Nucleus accumbens (tissue), 56 donors: ENCODE results near the gene KIAA0232.
"Not testable (repeated sequence)": the region's sequence is repeated elsewhere in the genome, so short reads cannot be mapped to it uniquely, and the experiment has no call there.

ENCODE experiments used
- DNase-seq, 56 donors: peaks; one replicate each; lab custom pipeline; 2025; lab: John Stamatoyannopoulos, UW

Gene KIAA0232

DNA sequence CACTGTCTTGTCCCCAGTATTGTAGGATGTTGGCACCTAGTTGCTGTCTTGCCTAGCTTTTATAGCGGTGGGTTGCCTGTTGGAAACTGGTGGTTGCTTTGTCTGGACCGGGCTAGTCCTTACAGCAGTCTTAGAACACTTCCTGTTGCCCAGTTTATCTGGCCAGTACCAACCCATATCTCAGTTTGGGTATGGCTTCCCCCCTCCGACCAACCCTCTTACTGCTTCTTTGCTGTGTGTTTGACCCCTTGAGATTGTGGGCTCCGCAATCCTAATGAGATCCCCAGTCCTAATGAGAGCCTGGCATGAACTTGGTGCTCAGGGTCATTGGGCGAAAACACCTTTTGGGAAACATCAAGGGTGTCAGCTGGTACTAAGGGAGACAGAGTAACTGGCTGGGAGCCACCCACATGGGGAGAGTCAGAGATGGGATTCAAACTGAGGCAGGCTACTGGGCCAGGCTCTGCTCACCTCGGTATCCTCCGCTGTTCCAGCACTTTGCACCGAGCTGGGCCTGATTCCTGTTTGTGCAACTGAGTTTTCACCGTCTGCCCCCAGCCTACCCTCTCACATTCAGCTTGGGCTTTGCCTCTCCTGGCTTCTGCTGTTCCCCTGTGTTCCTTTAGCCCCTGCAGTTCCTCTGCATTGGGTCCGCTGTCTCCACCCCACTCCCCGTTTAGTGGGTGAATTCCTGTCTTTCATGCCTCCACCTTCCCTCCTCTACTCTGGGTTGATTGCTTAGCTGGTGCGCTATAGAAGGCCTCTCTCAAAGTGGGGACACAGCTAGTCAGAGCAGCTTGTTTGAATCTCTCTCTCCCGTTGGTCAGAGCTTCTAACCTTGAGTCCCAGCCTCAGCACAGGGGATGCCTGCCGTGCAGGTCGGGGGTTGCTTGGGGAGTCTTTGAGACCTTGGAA lies 128.7 kb downstream of the KIAA0232 start:
- DNase-seq, result no peak

GRCh38 chr4:6911917-6912316 lies 129.4 kb downstream of the KIAA0232 start:
- not testable (repeated sequence) for DNase-seq

GRCh38 chr4:6912441-6912840 lies 129.9 kb downstream of the KIAA0232 start:
- DNase-seq, result peak in 2 of 56 donors; percentile 17 to 24

GRCh38 chr4:6913350-6913905 lies 130.9 kb downstream of the KIAA0232 start:
- DNase-seq, result no peak

DNA sequence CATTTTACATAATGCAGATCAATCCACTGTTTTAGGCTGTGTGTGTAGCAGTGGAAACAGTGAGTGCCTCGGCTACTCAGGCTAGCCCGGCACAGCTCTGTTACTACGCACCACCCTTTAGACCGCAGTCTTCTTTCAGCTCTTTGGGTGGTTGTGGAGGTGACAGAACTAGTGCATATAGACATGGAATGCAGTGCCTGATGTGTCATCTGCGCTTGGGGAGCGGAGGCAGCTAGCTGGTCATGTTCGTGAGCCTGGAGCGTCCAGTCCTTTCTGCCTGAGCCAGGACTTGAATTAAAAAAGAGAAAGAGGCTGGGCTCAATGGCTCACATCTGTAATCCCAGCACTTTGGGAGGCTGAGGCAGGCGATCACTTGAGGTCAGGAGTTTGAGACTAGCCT lies 131.9 kb downstream of the KIAA0232 start:
- DNase-seq, result no peak

GRCh38 chr4:6915041-6916005 lies 132.8 kb downstream of the KIAA0232 start:
- DNase-seq, result no peak

DNA sequence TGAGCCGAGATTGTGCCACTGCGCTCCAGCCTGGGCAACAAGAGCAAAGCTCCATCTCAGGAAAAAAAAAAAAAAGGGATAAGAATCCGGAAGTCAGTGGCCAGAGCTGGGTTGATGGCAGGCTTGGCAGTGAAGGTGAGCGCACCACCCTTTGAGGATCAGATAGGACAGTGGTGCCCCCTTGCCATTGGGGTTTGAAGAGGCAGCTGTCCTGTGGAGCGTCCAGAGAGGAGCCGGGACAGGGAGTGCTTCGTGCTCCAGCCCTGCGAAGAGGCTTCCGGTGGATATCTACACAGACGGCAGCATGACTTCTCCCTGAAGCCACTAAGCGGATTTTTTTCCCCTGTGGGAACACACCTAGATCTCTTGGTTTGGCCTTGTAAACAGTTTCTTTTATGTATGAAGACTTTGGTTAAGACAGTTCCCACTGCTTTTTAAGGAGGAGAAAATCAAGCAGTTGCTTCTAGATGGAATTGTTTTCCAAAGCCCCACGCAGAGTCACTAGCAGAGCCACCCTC lies 133.6 kb downstream of the KIAA0232 start:
- no peak for DNase-seq

DNA sequence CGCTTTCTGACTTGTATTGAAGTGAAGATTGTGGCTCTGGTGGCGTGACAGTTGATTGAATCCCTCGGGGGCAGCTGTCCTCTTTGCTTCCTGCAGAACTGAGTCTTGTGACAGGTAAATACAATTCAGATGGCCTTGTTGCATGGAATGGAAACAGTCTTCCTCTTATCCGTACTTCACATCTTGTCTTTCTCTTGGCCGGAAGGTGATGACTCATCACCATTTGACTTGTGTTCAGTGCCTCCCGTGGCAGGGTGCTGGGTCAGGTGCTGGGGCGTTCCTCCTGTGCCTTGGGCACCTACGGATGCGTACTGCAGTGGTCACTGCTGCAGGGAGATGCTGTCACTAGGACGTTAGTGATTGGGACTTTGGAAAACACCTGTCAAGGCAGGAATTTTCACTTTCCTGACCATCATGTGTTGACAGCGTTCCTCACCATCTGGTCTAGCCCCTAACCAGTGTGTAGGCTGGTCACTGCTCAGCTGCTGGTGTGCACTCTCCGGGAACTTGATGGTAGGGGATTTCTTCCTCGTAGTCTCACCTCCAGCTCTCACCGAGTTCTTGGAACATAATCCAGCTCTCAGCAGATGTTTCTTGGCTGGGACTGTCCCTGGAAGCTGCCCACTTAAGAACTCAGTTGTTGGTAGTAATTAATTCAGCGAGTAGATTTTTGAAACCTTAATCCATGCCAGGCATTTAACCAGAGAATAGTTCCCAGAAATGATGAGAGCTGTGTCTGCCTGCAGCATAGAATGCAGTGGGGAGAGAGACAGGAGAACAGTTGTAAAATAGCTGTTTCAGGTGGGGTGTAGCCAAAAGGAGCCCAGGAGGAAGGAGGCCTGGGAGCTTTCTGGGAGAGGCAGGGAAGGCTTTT lies 134.3 kb downstream of the KIAA0232 start:
- DNase-seq, result peak in 2 of 56 donors; percentile 32 to 42

DNA sequence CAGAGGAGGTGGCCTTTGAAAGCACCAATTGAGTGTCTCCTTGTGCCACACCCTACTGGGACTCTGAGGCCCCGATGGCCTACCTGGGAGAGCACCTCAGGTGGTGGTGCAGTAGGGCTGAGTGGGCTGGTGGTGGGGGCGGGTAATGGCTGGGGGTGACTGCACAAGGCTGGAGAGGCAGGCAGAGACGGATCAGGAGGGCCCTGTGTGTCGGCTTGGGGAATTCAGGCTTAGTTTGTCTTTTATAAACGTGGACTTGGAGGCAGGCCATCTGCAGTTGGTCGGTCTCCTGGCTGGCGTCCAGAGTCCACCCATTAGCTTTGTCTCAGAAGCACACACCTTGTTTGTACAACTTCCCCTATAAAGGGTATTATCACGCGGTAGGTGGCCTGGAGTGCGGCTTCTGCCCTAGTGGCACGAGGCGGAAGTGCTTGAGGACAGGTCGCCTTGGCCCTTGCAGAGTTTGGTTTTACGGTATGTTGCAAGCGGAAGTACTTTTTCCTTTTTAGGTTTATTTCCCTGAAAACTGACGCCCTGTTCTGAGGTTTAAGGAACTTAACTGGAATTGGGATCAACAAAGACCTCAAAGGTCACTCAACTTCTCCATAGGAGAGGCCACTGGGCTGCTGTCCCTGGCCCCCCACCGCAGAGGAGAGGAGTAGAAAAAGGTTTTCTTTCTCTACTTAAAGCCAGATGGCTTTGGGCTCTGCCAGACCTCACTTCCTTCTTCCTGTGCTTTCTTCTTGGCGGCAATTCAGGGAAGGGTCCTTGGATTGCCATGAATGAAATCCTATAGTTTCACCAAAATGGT lies 135.1 kb downstream of the KIAA0232 start:
- peak in 6 of 56 donors; percentile 23 to 43 (median 38) for DNase-seq

- DNase-seq, result no peak
These were observed 135.8 kb downstream of the KIAA0232 start for GRCh38 chr4:6918338-6918737.

DNA sequence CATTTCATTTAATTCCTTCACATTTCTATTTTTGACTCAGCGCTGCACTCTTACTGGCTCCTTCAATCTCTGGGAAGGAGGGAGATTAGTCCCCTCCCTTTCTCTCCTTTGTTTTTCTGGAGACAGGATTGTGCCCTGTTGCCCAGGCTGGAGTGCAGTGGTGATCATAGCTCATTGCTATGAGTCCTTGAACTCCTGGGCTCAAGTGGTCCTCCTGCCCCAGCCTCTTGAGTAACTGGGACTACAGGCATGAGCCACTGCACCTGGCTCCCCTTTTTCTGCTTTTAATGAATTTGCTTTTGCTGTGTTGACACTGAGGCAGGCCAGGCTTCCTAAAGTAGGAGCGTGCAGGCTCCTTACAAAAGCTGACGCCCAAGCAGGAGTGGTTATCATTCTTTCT lies 137.6 kb downstream of the KIAA0232 start:
- DNase-seq, result no peak

DNA sequence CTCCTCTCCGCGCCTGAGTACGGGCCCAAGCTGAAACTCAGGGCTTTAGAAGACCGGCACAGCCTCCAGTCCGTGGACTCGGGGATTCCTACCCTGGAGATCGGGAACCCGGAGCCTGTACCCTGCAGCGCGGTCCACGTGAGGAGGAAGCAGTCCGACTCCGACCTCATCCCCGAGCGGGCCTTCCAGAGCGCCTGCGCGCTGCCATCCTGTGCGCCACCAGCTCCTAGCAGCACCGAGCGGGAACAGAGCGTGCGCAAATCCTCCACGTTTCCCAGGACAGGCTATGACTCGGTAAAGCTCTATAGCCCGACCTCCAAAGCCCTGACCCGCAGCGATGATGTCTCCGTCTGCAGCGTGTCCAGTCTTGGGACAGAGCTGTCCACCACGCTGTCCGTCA lies 141.0 kb downstream of the KIAA0232 start:
- no peak for DNase-seq

DNA sequence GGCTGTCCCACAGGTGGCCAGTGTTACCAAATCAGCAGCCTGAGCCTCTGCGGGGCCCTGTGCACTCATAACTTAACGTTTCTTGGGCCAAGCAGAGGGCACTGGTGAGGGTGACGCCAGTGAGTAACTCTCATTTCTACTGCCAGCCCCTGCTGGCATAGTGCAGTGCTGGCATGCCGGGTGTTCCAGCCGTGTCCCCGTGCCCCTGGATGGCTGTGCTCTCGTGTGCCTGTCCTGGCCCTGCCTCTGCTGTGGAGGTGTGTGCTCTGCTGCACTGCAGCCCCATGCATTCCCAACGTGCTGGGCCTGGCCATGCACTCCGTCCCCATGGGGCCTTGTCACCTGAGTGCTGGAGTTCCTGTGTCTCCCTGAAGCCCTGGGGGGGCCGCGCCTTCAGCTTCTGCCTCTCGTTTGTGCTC lies 141.8 kb downstream of the KIAA0232 start:
- no peak for DNase-seq

DNA sequence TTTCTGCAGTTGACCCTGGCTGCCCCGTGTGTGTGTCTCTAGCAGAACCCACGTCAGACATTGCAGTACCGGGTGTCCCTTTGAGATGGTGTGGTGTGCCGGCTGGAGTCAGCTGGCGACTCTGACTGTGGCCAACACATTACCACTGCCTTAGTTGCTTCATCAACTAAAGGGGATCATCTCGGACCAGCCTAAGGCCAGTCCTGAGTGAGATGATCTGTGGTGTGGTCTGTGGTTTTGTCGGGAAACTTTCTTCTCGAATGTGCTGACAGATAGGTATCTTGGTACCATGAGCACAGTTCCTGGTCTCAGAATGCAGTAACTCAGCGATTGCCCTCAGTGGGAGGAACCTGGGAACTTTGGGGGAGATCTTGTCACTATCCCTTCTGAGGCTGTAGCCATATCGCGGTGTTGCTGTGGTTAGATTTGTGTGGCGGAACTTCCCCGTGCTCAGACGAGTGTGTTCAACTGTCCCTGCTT lies 142.9 kb downstream of the KIAA0232 start:
- DNase-seq, result peak in 1 of 56 donors; percentile 43

DNA sequence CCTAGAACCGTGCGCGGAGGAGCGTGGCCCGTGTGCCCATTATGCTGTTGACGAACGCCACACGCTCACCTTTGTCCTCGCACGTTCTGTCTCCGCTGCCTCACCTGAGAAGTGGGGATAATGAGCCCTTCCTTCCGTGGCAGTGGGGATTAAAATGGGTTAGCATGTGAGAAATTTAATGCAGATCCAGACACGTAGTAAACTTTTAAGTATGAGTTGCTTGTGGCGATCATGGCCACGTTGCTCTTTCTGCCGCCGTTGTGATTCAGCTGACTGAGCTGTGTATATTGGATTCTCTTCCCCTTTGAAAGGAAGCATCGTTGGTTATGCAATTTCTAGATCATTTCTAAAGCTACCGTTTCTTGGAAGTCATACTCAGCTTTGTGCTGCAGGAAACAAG lies 143.6 kb downstream of the KIAA0232 start:
- DNase-seq, result no peak

DNA sequence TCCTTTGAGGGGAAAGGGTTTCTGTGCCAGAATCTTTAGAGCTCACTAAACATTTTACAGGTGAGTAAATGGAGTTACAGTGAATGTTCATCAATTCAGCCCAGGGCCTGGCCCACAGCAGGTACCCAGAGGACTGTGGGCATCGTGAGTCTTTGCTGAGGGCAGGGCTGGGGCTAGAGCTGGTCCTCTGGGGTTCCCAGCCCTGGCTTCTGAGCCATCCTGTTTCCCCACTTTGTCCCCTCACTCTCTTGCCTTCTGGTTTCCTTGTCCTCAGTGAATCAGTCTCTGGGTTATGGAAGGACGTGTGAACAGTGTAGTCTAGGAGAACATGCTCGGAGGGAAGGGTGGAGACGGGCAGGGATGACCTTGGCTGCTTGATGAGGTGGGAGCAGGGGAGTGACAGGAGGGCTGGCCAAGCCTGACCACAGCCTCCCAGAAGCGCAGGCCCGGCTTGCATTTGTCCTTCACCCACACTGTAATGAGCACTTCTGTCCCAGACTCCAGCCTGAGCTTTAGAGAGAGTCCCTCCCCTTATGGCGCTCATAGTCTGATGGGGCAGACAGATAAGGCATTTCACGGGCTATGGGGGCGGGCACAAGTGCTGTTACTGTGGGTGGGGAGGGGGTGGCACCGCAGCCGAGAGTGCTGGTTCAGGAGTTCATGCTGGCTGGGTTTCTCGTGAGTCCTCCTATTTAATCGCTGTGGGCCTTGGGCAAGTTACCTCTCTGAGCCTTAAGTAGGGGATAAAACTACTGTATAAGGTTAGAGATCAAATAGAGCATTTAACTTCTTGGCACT lies 144.4 kb downstream of the KIAA0232 start:
- peak in 1 of 56 donors; percentile 27 for DNase-seq

DNA sequence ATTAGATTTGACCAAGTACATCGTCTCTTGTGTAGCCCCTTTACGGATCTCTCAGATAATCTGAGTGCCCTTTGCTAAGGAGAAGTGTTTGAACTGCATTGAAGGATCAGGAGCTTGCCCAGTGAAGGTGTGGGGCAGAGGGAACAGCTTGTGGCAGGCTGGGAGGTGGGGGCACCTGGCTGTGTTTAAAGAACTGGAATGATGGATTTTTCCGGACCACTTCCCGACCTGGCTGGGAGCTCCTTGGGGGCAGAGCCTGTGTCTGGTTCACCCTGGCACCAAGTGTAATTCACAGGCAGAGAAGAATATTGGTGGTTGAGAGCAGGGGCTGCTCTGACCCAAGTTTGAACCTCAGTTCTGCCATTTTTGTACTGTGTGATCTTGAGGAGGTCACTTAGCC lies 145.6 kb downstream of the KIAA0232 start:
- no peak for DNase-seq

DNA sequence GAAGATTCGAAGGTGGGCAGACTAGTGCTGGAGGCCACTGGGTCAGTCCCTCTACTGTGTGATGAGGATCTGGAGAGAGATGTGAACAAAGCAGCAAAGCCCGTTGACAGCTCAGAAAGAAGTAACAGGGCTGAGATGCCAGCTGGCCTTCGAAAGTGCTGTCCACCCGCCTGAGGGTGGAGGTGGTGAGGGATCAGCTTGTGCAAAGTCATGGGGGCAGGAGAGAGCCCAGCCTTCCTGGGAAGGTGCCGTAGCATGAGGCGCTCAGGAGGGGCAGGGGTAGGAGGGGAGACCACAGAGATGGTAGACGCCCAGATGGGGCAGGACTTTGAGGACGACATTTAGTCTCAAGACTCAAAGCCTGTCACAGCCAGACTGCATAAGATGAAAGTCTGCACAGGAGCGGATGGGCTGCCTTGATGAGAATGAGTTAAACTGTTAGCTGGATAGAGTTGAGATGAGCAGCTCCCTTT lies 146.8 kb downstream of the KIAA0232 start:
- DNase-seq, result no peak
